Loucy (cell line): ENCODE measurements around the gene ASB8.

ENCODE experiments used
- CTCF ChIP-seq: fragments of 200-600 bp; sonication (generic); conservative IDR thresholded peaks from 2 replicates; pipeline ENCODE4 v1.5.1; 2014; ENCODE audit warnings: mild to moderate bottlenecking, antibody characterized with exemption, low read length
- EZH2phosphoT487 ChIP-seq: fragments of 200-600 bp; IDR thresholded peaks from 2 replicates; pipeline ENCODE4 v1.6.1; 2018; ENCODE audit warnings: antibody characterized with exemption, mild to moderate bottlenecking, moderate library complexity, borderline replicate concordance

GRCh38 chr12:48176417-48176751 is 19.1 kb upstream of the ASB8 start:
- TF ChIP-seq CTCF: no peak
- TF ChIP-seq EZH2phosphoT487: no peak
